Left lung (tissue), 10 donors: ENCODE data around the gene GLS. TPM values are rescaled to one million over a fixed set of nuclear protein-coding genes. Genes with fewer than 3 reads are reported as not detected.

Experiments
- ATAC-seq: fragments of 200-7000 bp; cut with Tn5 transposase; one replicate; pipeline ENCODE4 v1.9.1; 2020; ENCODE audit warnings: moderate library complexity
- DNase-seq, 4 donors: peaks; one replicate each; pipeline ENCODE4 v3.0.0-alpha.2; 2013 to 2020
- H3K27ac ChIP-seq, 2 donors: fragments of 200-600 bp; sonication (generic) in 1 of 2; one replicate each; pipeline versions ENCODE4 v1.5.0 to v1.8.0; 2020 to 2021
- H3K27me3 ChIP-seq, 2 donors: fragments of 200-600 bp; sonication (generic) in 1 of 2; one replicate each; pipeline versions ENCODE4 v1.5.0 to v1.8.0; 2020 to 2021
- H3K36me3 ChIP-seq, 2 donors: fragments of 200-600 bp; sonication (generic) in 1 of 2; one replicate each; pipeline versions ENCODE4 v1.5.0 to v1.8.0; 2020 to 2021
- H3K4me1 ChIP-seq, 2 donors: fragments of 200-600 bp; one replicate each; pipeline ENCODE4 v1.8.0; 2021
- H3K4me3 ChIP-seq, 2 donors: fragments of 200-600 bp; sonication (generic) in 1 of 2; one replicate each; pipeline versions ENCODE4 v1.5.0 to v1.8.0; 2020 to 2021; ENCODE audit warnings: mild to moderate bottlenecking in 1 of 2
- H3K9me3 ChIP-seq, 2 donors: fragments of 200-600 bp; sonication (generic) in 1 of 2; one replicate each; pipeline versions ENCODE4 v1.5.0 to v1.8.0; 2020 to 2021
- intact Hi-C, 2 donors: fragments of 100-400 bp; cut with DNase I; formaldehyde crosslinking; loops; one replicate each; pipeline versions ENCODE4 v1.11.2 to v1.14.2; 2022
- polyA plus RNA-seq, 6 donors: library from polyadenylated mRNA; unstranded; fragments of 120-200 nt; gene quantifications; one replicate each; pipeline ENCODE4 v1.2.1, GENCODE V29; 2013; ENCODE audit not compliant: insufficient read length in 6 of 6
- total RNA-seq, 2 donors: library from RNA; stranded (reverse); fragmentation: NEBNext Ultra II Directional; extraction: Animal tissue kit (Norgen Biotek cat#: 25700); gene quantifications; one replicate each; pipeline ENCODE4 v1.2.1, GENCODE V29; 2021
- TF ChIP-seq, protein P1 (sequence below), 2 donors: fragments of 200-600 bp; sonication (generic) in 1 of 2; IDR thresholded peaks; one replicate each; pipeline versions ENCODE4 v1.5.0 to v1.8.0; 2021; ENCODE audit warnings: antibody characterized with exemption in 2 of 2
- donor health status: DM: no; HTN: yes; CAD: no.
- donor health status: DM: no; HTN: no; CAD: no.

The GLS gene
- total and polyA plus RNA-seq, 8 donors = 114 to 346 (median 123) TPM

DNA sequence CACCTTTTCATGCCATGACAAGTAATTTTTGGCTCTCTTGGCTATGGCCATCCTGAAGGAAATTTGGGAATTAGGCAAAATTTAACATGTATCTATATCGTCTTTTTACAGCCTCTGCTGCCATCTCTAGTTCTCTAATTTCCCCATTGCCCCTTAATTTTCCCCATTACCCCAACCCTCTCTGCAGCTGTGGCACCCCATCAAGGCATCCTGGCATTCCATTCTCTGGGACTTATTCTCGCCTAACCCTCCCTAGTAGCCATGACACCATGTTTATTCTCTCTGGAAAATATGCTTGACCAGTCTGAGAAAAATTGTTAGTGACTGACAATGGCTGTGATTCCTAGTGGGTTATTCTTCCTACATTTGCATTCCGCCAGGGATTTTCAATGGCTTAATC lies 43.9 kb upstream of the GLS start:
- Histone ChIP-seq H3K27me3 (no peaks in the 10 kb centered on the region), H3K4me1 (peaks cover 0 to 5% of the 10 kb centered on the region in 2 donors), H3K36me3 (no peaks in the 10 kb centered on the region), H3K4me3 (no peak overlapping the region), H3K27ac (no peak overlapping the region), H3K9me3 (no peaks in the 10 kb centered on the region)
- no peak for DNase-seq
- intact Hi-C loops = no loop called here
- TF ChIP-seq, protein P1, sequence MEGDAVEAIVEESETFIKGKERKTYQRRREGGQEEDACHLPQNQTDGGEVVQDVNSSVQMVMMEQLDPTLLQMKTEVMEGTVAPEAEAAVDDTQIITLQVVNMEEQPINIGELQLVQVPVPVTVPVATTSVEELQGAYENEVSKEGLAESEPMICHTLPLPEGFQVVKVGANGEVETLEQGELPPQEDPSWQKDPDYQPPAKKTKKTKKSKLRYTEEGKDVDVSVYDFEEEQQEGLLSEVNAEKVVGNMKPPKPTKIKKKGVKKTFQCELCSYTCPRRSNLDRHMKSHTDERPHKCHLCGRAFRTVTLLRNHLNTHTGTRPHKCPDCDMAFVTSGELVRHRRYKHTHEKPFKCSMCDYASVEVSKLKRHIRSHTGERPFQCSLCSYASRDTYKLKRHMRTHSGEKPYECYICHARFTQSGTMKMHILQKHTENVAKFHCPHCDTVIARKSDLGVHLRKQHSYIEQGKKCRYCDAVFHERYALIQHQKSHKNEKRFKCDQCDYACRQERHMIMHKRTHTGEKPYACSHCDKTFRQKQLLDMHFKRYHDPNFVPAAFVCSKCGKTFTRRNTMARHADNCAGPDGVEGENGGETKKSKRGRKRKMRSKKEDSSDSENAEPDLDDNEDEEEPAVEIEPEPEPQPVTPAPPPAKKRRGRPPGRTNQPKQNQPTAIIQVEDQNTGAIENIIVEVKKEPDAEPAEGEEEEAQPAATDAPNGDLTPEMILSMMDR (IDR thresholded peaks at IDR 0.05) = no peak
- no peak for ATAC-seq

DNA sequence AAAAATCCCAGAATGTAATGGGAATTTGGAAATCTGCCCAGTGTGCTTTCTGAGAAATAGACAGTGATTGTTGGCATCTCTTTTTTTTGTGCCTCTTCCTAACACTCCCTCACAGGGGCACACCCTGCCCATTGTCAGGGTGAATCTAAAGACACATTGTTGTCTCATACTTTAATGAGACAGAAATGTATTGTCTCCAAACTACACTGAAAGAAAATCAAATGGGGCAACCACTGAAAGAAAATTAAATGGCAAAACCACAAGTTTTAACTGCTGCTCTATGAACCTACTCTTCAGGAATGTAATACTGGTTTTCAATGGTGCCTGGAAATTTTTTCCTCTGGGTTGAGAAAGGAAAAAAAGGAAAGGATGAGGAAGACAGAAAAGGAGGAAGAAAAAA lies 43.2 kb upstream of the GLS start:
- Histone ChIP-seq H3K4me1 (peaks cover 0 to 5% of the 10 kb centered on the region in 2 donors), H3K4me3 (no peak overlapping the region), H3K27ac (no peak overlapping the region), H3K9me3 (no peaks in the 10 kb centered on the region), H3K36me3 (no peaks in the 10 kb centered on the region), H3K27me3 (no peaks in the 10 kb centered on the region)
- ATAC-seq (no peak), DNase-seq (no peak)
- intact Hi-C loops = no loop called here
- TF ChIP-seq, protein P1 (IDR thresholded peaks at IDR 0.05) = no peak

DNA sequence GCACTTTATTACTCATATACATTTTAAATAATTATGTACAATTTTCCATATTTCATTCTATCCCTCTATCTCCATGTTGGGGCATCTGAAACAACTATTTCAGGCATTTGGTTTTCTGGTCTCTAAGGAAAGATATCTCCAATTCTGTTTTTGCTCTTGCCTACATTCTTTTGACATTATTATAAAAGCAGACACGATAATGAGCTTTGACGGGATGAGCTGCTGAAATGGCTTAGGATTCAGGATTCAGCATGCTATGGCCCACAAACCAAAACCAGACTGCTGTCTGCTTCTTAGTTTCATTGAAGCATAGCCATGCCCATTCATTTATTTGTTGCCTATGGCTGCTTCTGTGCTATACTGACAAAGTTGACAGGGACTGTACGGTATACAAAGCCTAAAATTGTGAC lies 42.7 kb upstream of the GLS start:
- no peaks in the 10 kb centered on the region for H3K36me3 ChIP-seq
- intact Hi-C loops = no loop called here
- H3K9me3 ChIP-seq = no peaks in the 10 kb centered on the region
- no peak overlapping the region for H3K4me3 ChIP-seq
- DNase-seq = no peak
- ATAC-seq = peak; percentile 6
- H3K4me1 ChIP-seq = peaks cover 0 to 5% of the 10 kb centered on the region in 2 donors
- no peaks in the 10 kb centered on the region for H3K27me3 ChIP-seq
- peak overlapping the region in 1 of 2 donors; percentile 5 for H3K27ac ChIP-seq
- TF ChIP-seq, protein P1 (IDR thresholded peaks at IDR 0.05) = no peak

DNA sequence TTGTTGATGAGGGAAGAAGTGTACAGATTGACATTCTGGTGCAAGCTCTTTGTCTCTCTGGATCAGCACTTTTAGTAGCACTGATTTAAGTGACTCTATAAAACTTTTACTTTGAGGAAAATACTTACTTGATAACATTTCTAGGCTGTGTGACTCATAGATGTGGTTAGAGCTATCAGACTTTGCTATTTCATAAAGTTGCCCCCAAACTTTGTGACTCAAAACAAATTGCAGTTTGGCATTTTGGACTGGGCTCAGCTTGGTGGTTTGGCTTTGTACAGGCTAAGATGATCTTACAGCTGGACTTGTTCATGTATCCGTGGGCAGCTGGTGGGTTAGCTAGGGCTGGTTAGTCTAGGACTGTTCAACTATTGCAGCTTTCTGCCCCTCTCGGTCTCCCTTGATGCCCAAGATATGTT lies 42.1 kb upstream of the GLS start:
- Histone ChIP-seq H3K27me3 (no peaks in the 10 kb centered on the region), H3K27ac (peak overlapping the region in 1 of 2 donors; percentile 5), H3K4me3 (no peak overlapping the region), H3K36me3 (no peaks in the 10 kb centered on the region), H3K4me1 (peaks cover 0 to 5% of the 10 kb centered on the region in 2 donors), H3K9me3 (no peaks in the 10 kb centered on the region)
- ATAC-seq (peak; percentile 24), DNase-seq (no peak)
- TF ChIP-seq, protein P1 (IDR thresholded peaks at IDR 0.05) = no peak
- intact Hi-C loops = no loop called here

DNA sequence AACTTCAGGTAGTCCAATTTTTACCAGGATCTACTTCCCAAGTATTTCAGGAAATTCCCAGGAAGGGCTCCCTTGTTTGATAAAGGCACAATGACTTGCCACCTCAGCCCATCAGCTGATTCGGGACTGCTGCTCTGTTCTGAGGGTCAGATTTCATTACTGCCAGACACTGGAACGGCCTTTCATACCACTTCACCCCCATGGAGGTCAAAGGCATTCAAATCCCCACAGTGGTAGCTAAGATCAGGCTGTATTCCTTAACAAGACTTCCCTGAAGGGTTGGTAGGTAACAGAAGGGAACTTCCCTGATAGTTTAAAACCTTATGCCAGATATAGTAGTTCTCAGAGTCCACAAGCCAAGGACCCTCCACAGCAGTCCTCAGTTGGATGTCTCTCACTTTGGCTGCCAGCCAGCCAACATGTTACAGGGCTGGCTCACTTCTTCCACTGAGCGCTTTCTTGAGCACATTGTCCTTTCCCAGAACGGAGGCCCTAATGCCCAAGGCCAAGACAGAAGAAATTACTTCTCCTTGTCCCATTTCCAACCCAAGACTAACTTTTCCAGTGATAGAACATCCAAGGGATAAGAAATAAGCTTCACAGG lies 40.0 kb upstream of the GLS start:
- intact Hi-C loops = no loop called here
- DNase-seq = no peak
- ATAC-seq = no peak
- Histone ChIP-seq H3K4me1 (peaks cover 0 to 5% of the 10 kb centered on the region in 2 donors), H3K4me3 (no peak overlapping the region), H3K27ac (no peak overlapping the region), H3K9me3 (no peaks in the 10 kb centered on the region), H3K36me3 (no peaks in the 10 kb centered on the region), H3K27me3 (no peaks in the 10 kb centered on the region)
- TF ChIP-seq, protein P1 (IDR thresholded peaks at IDR 0.05) = no peak
